Kasumi-1 (cell line): ENCODE measurements around the gene INCENP.

Experiments
- DNase-seq, 2 experiments: peaks; one replicate each; lab custom pipeline; 2025; lab: John Stamatoyannopoulos, UW

INCENP gene

GRCh38 chr11:62124186-62125113 lies 639 bp downstream of the INCENP start:
- peak; percentile 2 to 25 for DNase-seq

- DNase-seq: no peak
Observed at GRCh38 chr11:62125316-62125715, 1.5 kb downstream of the INCENP start.

- no peak for DNase-seq
Observed at GRCh38 chr11:62125881-62126280, 2.1 kb downstream of the INCENP start.

GRCh38 chr11:62127426-62127825 lies 3.6 kb downstream of the INCENP start:
- no peak for DNase-seq

GRCh38 chr11:62127941-62128770 lies 4.3 kb downstream of the INCENP start:
- DNase-seq: no peak

GRCh38 chr11:62128835-62129234 lies 5.0 kb downstream of the INCENP start:
- DNase-seq: no peak

- DNase-seq: no peak
Observed at GRCh38 chr11:62129590-62130282, 5.9 kb downstream of the INCENP start.

GRCh38 chr11:62130283-62131169 lies 6.7 kb downstream of the INCENP start:
- DNase-seq: no peak

GRCh38 chr11:62131170-62131464 lies 7.3 kb downstream of the INCENP start:
- DNase-seq: no peak

GRCh38 chr11:62132191-62132590 lies 8.4 kb downstream of the INCENP start:
- no peak for DNase-seq

GRCh38 chr11:62132689-62133293 lies 9.0 kb downstream of the INCENP start:
- DNase-seq: no peak

GRCh38 chr11:62133328-62134065 lies 9.7 kb downstream of the INCENP start:
- no peak for DNase-seq

GRCh38 chr11:62137276-62137861 lies 13.6 kb downstream of the INCENP start:
- no peak for DNase-seq

- DNase-seq: no peak
Observed at GRCh38 chr11:62137881-62138629, 14.2 kb downstream of the INCENP start.

- no peak for DNase-seq
Observed at GRCh38 chr11:62138630-62139425, 15.0 kb downstream of the INCENP start.

- DNase-seq: no peak
Observed at GRCh38 chr11:62139526-62140303, 15.9 kb downstream of the INCENP start.

- no peak for DNase-seq
Observed at GRCh38 chr11:62140304-62141110, 16.7 kb downstream of the INCENP start.
